DMS79 (cell line): ENCODE results near the gene HSD17B12.

ENCODE experiments used
- DNase-seq: peaks from one replicate; lab custom pipeline; 2025; lab: John Stamatoyannopoulos, UW

HSD17B12 gene

DNA sequence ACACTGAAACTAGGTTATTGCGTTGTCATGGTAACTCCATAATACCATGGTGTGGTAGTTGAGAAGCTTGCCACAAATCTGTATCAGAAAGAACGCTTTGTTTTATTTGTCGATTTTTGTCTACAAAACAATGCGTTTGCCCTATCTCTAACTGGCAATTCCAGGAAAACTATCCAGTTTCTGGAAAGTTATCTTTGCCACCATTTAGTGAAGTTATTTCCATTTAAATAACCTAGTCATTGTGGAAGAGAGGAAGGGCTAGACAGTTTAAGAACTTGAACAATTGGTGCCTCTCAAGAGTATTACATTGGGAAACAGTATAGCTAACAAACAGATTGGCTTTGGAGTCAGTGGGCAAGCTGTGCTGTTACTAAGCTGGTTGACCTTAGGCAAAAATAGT lies 7.9 kb downstream of the HSD17B12 start:
- DNase-seq, result no peak

DNA sequence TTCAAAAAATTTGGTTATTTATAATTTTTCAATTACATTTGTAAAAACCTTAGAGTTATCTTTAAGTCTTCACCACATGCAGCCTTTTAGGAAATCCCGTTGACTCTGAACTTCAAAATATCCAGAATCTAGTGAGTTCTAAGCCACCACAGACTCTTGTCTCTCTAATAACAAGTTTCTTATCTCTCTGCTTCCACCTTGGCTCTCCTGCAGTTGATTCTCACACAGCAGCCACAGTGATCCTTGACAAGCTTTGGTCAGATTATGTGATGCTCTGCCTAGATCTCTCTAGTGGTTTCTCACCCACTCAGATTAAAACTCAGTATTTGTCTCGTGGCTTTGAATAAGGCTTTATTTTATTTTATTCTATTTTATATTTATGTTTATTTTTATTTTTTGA lies 8.6 kb downstream of the HSD17B12 start:
- no peak for DNase-seq

DNA sequence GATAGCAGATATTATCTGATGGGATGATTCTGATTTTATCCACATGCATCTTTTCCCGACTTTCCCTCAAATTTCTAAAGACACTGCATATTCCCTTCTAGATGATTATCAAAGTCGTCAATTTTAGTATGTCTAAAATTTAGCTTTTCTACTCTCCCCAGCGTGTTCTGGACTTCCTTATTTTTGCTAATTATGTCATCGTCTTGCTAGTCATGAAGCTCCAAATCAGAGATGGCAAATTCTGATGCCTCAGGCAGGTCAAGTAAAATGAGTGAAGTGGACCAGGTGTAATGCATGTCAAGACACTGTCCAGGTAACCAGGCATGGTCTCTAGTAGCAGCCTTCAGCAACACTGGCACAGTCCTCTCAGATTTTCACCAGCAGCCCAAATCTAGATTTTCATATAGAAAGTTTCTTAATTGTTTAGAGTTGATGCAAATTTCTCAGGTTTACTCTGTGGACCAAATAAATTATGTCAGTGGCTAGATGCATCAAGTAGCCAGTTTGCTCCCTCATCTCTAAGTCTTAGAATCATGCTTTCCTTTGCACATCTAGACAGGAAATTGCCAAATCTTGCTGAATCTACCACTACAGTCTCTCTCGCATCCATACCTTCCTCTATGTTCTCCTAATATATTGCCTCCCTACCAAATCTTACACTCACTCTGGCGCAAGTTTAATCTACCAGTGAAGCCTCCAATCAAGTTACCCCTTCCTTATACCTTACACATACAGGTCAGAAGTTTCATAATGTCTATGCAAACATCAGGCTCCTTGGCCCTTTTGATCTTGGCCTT lies 10.6 kb downstream of the HSD17B12 start:
- no peak for DNase-seq

DNA sequence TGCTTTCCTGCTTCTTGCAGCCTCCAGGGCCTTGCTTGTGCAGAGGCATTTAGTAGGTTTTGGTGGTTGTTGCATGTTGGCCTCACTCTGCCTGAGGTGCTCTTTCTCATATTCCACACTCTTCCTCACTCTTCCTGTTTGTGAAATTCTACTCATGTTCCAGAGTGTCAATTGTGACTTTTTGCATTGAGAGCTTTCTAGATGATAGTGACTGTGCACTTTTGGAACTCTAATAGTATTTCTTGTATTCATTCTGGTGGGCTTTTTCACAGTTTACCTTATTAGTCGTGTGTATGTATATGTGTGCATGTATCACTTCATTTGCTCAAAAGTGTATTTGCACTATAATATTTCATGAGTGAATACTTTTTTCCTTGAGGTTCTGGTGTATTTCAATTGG lies 11.3 kb downstream of the HSD17B12 start:
- no peak for DNase-seq

DNA sequence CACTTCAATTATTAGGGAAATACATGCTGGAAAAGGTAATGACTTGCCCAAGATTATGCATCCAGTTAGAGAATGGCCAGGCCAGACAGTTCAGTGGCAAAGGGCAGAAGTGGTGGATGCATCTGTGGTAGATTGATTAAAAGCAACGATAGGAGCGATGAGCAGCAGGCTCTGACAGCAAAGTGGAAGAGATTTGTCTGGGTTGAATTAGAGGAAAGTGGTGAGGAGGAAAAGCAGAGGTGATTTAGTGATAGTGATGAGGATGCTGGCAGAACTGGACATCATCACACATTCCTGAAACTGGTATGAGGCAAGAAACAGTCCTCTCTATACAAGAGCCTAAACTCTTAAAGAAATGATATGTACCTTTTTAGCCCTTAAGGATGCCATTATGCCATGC lies 12.5 kb downstream of the HSD17B12 start:
- no peak for DNase-seq

DNA sequence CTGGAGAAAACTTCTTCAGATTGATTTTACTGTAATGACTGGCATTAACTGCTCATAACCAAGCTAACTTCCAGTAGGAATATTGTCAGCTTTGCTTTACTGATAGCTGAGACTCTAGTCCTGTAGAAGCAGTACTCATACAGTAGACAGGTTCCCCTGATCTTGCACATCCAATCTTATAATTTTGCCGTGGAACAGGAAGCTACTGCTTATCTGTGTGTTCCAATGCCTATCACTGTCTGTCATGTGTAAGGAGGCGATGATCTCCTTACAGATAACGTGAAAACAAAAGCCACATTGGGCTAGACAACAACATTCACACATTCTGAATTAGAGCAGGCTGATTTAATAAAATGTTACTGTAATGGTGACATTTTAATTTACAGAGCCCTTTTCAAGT lies 13.2 kb downstream of the HSD17B12 start:
- no peak for DNase-seq

DNA sequence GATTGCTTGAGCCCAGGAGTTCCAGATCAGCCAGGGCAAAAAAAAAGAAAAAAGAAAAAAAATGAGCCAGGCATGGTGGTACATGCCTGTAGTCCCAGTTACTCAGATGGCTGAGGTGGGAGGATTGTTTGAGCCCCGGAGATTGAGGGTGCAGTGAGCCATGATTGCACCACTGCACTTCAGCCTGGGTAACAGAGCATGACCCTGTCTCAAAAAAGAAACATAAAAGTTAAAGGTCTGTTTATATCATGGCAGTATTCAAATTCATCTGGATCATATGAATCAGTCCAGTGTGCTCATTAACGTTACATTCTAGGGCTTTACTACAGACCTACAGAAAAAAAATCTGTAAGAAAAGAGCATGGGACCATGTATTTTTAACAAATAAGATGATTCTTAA lies 13.9 kb downstream of the HSD17B12 start:
- no peak for DNase-seq

DNA sequence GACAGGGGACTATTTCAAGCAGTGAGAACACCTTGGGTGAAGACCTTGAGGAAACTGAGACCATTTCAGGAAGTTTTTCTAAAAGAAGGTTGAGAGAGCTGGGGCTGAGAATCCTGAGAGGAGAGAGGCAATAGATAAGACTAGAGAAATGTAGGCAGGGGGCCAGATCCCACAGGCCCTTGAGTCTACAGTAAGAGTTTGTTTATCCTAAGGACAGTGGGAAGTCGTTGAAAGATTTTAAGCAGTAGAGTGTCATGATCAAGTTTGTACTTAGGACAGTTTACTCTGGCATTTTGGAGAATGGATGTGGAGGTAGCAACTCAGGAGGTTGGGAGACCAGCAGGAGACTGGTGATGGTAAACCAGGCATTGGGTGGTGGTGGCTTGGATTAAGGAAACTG lies 17.1 kb downstream of the HSD17B12 start:
- no peak for DNase-seq

DNA sequence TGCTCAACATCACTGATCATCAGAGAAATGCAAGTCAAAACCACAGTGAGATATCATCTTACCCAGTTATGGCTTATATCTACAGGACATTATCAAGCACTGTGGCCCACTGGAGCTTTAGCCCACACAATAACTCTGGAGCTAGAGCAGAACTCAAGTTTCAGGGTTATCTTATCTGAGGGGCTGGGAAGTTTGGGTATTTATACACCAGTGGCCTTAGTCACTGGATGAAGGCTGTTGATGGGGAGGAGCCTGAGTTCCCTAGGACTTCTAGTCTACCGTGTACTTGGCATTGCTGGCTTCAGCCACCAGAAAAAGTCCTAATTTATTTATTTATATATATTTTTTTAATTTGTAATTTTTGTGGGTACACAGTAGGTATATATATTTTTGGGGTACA lies 19.3 kb downstream of the HSD17B12 start:
- no peak for DNase-seq

DNA sequence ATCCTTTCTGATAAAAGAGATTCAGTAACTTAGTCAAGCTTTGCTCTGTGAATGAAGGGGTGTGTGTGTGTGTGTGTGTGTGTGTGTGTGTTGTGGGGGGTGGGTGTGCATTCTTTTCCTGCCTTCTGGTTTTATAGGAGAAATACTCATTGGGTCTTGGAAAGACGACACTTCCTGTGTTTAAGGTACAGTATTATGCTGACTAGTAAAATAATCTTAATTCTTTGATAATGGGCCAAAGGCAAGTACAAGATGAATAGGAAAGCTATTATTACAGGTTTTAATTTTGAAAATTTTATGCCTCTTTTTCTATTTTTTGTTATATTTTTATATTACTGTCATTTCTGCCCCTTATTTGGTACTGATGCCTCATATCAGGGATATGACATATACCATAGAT lies 26.1 kb downstream of the HSD17B12 start:
- DNase-seq, result no peak

DNA sequence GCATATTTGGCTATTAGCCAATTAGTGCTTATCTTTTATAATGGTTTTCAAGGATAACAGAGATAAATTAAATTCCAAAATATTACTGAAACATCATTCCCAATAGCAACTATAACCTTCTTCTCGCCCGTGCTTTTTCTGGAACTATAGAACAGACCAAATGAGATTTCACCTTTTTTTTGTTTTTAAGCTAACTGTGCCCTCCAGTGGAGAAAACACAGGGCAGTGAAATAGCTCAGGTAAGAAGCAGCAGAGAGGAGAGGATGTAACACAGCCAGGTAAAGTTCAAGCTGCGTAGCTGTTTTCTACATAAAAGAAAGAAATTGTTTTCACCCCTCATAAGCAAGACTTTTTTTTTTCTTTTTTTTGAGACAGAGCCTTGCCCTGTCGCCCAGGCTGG lies 28.2 kb downstream of the HSD17B12 start:
- no peak for DNase-seq

DNA sequence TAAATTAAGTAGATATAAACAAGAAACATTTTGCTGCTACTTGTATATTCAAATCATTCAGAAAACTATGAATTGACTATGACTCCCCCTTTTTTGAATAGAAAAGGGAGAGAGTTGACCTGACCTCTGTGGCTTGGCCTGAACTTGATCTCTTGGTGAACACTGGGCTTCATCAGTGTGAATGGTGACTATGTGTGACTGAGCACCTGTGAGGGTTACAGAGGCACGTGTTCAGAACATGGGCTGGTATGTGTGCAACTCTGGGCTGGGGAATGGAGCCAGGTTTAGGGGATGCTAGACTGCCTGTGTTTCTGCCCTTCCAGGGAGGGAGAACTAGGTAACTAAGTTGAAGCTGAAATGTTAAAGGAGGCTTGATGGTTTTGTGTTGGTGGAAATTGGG lies 29.2 kb downstream of the HSD17B12 start:
- DNase-seq, result no peak

DNA sequence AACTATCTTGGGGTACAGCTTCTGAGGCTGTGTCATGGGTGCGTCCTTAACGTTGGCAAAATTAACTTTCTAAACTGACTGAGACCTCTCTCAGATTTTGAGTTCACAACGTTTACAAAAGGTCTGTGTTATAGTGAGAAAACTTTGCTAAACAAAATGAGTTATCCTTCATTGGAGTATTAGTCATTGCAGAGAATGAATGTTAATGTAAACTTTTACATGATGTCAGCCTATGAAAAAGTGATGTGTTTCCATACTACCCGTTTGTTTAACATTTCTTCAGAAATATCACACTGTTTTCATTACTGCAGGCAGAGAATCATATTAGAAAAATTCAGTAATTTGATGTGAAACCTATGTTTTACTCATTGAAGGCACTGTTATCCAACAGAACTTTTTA lies 32.1 kb downstream of the HSD17B12 start:
- no peak for DNase-seq

DNA sequence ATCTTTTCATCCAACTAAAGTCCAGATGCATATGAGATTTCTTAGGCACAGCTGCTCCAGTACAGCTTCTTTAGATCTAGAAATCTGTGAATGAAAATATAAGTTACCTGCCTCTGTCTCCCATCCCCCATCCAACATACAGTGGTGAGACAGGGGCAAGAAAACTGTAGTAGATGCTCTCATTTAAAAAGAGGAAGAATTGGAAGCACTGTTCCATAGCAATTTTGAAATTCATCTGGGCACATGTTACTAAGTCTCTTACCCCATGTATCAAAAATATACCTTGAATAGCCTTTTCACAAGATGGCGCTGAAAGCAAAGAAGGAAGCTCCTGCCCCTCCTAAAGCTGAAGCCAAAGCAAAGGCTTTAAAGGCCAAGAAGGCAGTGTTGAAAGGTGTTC lies 37.8 kb downstream of the HSD17B12 start:
- no peak for DNase-seq

DNA sequence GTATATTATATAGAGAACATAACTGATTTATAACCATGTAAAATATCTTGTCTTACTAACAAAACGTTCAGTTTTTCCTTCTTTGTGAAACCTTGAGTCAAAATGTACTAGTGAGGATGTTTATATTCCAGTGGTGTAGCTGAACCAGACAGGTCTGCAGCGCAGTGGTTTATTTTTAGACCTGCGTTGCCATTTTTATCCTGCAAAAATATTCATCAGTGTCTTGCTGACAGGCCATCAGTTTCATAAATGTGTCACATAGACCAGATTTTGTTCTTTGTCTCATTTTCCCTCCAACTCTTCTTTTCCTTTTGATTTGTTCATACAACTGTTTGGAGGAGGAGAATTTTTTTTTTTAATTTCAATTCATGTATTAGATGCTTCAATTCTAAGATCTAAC lies 43.1 kb downstream of the HSD17B12 start:
- DNase-seq, result no peak

DNA sequence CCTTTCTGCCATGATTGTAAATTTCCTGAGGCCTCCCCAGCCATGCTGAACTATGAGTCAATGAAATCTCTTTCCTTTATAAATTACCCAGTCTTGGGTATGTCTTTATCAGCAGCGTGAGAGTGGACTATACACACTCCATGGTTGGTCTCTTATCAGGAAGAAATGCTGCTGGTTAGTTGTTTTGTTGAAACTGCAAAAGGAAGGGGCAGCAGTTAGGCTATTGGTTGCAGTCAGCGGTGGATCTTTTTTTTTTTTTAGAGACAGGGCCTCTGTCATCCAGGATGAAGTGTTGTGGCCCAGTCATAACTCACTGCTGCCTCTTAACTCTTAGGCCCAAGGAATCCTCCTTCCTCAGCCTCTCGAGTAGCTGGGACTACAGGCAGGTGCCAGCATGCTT lies 51.7 kb downstream of the HSD17B12 start:
- DNase-seq, result no peak

DNA sequence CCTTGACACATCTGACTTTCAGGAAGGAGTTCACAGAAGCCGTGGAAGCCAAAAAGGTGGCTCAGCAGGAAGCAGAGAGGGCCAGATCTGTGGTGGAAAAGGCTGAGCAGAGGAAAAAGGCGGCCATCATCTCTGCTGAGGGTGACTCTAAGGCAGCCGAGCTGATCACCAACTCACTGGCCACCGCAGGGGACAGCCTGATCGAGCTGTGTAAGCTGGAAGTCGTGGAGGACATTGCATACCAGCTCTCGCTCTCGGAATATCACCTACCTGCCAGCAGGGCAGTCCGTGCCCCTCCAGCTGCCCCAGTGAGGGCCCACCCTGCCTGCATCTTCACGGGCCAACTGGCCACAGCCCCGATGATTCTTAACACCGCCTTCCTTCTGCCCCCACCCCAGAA lies 53.7 kb downstream of the HSD17B12 start:
- no peak for DNase-seq

DNA sequence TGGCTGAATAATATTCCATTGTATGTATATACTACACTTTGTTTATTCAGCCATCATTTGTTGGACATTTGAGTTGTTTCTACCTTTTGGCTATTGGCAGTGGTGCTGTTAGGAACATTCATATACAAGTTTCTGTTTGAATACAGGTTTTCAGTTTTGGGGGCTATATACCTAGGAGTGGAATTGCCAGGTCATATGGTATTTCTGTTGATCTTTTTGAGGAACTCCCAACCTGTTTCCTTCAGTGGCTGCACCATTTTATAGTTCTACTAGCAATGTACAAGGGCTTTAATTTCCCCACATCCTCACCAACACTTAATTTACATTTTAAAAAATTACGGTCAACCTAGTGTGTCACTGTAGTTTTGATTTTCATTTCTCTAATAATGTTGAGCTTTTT lies 54.6 kb downstream of the HSD17B12 start:
- DNase-seq, result no peak

DNA sequence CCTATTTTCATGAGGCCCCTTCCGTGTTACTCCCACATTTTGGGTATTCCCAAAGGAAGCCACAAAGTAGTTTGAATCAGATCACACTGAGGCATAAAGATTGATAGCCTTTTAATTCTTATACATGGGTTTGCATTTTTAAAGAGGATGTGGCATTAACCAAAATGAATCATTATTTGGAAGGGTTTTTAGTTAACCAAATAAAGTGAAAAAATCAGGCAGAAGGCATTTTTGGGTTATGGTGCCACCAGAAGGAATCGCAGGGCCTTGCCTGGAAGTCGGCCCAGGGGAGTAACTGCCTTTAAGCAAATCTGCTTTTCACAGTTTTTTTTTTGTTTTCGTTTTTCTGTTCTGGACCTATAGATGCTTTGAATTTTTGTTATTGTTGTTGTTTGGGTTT lies 55.4 kb downstream of the HSD17B12 start:
- DNase-seq, result no peak

DNA sequence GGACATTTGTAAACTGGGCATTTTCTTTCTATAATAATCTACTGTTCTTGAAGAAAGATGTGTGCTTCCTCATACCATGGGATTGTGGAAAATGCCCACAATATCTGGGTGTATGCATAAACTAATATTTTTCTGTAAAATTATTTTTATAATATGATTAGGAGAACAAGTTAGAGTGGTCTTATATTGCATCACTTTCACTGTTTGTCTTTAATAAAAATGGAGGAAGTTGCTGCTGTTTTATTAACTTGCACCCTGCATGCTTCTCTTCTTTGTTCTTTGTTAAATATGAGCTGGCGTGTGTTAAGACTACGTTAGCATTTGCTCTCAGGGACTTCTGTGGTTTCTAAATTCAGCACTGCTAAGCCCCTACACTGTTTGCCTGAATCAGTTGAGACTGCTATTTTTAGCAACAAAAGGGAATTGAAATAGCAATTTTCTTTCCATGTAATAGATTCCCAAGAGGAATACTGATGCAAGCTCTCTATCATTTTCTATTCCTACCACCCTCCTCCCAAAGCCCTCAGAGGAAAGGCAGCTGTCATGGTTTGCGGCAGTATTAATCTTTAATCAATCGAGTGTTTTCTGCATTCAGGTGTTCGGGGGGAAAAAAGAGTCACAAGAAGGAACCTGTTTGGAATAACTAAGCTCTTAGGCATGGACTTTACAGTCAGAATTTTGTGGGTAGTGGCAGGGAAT lies 56.1 kb downstream of the HSD17B12 start:
- no peak for DNase-seq

DNA sequence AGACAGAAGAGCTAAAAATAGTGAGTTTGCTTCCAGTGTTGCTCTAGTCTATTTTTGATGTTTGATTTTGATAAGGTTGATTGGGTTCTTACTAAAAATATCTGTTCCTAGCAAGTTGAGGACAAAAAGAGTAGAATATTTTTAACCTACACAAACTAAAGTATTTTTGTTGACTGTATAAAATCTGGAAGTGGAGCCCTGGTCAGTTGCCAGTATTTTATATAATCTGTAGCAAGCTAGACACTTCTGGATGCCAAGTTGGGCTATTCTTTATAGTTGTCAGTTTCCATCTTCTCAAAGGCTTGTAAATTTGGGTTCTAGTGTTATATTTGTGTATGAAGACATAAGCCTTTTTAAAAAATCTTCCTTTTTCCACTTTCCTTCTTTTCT lies 56.7 kb downstream of the HSD17B12 start:
- DNase-seq, result no peak

DNA sequence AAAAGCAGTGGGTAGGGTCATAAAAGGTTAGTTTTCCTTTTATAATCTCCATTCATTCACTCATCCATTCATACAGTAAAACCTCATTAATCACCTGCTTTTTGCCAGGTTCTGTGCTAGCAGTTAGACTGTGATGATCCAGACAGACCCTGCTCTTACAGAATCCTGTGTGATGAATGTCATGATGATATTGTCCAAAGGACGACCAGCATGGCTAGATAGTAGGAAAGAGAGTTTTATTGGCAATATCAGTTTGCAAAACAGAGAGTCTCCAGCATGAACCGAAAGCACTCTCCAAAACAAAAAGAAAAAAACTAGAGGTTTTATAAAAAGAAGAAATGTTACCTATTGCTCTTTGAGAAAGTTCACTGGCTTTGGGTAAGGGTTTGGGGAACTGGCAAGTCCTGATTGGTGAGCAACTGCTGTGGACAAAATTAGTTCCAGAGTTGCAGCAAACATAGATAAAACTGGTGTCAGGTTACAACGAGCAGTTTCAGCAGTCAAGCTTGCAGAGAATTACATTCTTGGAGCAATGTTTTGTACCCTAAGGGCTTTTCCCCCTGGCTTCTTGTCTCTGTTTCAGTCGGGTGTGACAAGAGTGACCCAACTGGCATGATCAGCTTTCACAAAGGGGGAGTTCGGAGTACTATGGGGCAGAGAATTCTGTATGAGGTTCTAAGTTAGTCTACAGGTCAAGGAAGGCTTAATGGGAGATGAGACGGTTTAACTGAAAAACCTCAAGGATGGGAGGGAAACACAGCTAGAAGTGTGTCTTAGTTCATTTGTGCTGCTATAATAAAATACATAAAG lies 58.3 kb downstream of the HSD17B12 start:
- DNase-seq, result no peak

DNA sequence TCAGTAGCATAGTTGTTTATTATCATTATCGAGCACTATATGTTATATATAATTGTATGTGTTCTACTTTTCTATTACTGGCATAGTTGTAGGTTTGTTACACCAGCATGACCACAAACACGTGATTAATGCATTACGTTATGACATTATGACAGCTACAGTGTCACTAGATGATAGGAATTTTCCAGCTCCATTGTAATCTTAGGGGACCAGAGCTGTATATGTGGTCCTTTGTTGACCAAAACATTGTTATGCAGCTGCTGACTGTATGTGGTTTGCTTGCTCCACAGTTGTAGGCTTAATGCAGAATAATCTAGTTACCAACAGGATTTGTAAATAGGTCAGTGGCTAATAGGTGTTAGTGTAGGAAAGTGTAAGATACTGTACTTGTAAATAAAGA lies 66.1 kb downstream of the HSD17B12 start:
- DNase-seq, result no peak
